Astrocyte of the spinal cord (primary cell): ENCODE data around the gene SOCS1.
"Not testable (repeated sequence)": the region's sequence is repeated elsewhere in the genome, so short reads cannot be mapped to it uniquely, and the experiment has no call there.

Source experiments
- DNase-seq: peaks from one replicate; pipeline ENCODE4 v3.0.0; 2011; ENCODE audit warnings: low read depth, low spot score
- H3K4me3 ChIP-seq: 2 replicates; pipeline ENCODE4 v1.5.1; 2011; ENCODE audit warnings: low read depth, mild to moderate bottlenecking, low read length, moderate library complexity
- in situ Hi-C: cut with HindIII; loops from 2 replicates; pipeline ENCODE4 v1.10.0; 2017; ENCODE audit warnings: low sequenced_read_pairs
- TF ChIP-seq, protein P1 (sequence below): IDR thresholded peaks from 2 replicates; pipeline ENCODE4 v1.5.1; 2012; ENCODE audit warnings: low read depth, mild to moderate bottlenecking, low read length, inconsistent platforms

Gene SOCS1

DNA sequence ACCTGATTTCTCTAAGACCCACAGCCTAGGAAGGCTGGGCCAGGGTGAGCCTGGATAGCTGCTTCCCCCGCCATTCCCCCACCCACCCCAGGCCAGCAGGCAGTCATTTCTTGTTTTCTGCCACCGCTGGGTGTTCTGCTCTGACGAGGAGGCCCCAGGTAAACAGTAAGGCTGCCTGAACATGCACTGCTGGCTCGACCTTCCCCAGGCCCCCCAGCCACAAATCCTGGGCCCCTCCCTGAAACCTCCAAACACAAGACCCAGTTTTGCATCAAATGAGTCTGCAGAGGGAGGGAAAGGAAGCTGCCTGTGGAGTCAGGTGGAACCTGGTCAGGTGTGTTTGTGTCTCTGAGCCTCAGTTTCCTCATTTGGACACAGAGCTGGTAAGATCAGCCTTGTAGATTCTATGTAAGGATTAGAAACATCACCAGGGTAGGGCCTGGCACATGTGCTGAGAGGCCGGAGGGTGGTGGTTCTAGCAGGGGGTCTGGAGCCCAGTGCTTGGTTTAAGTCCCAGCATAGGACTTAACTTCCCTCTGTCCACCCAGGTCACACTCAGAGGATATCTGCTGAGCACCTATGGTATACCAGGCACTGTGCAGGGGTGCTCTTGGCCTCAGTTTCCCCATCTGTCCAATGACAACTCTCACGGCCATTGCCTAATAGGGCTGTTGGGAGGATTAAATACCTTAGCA is 44.0 kb upstream of the SOCS1 start:
- H3K4me3 ChIP-seq: no peak overlapping the region
- in situ Hi-C loops: no loop called here
- TF ChIP-seq, protein P1, sequence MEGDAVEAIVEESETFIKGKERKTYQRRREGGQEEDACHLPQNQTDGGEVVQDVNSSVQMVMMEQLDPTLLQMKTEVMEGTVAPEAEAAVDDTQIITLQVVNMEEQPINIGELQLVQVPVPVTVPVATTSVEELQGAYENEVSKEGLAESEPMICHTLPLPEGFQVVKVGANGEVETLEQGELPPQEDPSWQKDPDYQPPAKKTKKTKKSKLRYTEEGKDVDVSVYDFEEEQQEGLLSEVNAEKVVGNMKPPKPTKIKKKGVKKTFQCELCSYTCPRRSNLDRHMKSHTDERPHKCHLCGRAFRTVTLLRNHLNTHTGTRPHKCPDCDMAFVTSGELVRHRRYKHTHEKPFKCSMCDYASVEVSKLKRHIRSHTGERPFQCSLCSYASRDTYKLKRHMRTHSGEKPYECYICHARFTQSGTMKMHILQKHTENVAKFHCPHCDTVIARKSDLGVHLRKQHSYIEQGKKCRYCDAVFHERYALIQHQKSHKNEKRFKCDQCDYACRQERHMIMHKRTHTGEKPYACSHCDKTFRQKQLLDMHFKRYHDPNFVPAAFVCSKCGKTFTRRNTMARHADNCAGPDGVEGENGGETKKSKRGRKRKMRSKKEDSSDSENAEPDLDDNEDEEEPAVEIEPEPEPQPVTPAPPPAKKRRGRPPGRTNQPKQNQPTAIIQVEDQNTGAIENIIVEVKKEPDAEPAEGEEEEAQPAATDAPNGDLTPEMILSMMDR: no peak
- DNase-seq: no peak

DNA sequence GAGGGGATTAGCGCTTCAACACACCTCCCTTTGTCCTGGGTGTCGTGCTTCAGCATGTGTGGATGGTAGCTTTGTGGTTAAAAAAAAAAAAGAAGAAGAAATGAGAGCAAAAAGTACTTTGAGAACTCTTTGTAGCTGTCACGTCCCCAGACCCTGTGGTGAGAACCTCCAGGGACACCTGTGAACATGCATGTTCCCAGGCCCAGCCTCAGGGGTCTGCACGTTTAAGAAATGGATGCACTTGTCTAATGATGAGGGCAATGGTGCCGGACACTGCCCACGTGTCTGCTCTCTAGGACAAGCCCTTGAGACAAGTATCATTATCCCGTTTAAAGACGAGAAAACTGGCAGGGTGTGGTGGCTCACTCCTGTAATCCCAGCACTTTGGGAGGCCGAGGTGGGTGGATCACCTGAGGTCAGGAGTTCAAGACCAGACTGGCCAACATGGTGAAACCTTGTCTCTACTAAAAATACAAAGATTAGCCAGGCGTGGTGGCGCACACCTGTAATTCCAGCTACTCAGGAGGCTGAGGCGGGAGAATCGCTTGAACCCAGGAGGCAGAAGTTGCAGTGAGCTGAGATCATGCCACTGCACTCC is 43.0 kb upstream of the SOCS1 start:
- DNase-seq, in situ Hi-C loops, H3K4me3 ChIP-seq: not testable (repeated sequence)

DNA sequence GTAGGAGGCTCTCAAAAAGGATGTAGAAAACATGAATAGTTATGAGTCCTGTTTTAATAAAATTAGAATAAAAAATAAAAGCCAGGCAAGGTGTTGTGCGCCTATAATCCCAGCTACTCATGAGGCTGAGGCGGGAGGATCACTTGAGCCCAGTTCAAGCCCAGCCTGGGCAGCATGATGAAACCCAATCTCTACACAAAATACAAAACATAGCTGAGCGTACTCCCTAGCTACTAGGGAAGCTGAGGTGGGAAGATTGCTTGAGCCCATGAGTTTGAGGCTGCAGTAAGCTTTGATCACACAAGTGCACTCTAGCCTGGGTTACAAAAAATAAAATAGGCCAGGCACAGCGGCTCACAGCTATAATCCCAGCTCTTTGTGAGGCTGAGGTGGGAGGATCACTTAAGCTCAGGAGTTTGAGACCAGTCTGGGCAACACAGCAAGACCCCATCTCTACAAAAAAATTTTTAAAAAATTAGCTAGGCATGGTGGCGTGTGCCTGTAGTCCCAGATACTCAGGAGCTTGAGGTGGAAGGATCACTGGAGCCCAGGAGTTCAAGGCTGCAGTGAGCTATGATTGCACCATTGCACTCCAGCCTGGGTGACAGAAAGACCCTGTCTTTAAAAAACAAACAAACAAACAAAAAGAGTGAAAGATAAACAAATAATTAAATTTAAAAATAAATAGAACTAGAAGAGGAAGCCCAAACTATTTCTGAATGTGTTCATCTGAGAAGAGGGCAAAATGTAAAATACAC is 42.3 kb upstream of the SOCS1 start:
- DNase-seq: no peak
- in situ Hi-C loops: no loop called here
- no peak overlapping the region for H3K4me3 ChIP-seq
- TF ChIP-seq, protein P1: no peak

DNA sequence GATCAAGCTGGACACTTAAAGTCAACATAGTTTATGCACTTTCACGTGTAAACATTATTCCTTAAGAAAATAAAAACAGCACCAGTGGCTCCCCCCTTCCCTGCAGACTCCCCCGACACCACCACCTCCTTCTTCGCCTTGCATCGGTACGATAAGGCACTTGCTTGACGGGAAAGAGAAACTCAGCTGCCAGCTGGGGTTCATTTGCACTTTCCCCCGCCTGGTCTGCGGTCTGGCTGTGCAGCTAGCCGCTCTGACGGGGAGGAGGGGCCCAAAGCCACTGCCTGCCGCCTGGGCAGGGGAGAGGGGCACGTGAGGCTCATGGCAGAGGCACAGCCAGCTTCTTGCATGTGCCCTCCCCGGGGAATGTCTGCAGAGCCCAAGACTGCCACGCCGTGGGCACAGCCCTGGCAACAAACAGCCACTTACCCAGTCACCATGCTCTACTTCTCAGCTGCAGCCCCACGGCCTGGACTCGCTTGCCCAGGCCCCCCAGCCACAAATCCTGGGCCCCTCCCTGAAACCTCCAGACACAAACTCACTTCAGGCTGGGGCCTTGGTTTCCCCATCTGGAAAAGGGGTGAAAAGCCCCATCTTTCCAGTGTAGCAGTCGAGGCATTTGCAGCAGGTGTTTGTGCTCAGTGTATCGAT is 41.6 kb upstream of the SOCS1 start:
- TF ChIP-seq, protein P1: no peak
- in situ Hi-C loops: no loop called here
- peak; percentile 73 for DNase-seq
- H3K4me3 ChIP-seq: no peak overlapping the region

DNA sequence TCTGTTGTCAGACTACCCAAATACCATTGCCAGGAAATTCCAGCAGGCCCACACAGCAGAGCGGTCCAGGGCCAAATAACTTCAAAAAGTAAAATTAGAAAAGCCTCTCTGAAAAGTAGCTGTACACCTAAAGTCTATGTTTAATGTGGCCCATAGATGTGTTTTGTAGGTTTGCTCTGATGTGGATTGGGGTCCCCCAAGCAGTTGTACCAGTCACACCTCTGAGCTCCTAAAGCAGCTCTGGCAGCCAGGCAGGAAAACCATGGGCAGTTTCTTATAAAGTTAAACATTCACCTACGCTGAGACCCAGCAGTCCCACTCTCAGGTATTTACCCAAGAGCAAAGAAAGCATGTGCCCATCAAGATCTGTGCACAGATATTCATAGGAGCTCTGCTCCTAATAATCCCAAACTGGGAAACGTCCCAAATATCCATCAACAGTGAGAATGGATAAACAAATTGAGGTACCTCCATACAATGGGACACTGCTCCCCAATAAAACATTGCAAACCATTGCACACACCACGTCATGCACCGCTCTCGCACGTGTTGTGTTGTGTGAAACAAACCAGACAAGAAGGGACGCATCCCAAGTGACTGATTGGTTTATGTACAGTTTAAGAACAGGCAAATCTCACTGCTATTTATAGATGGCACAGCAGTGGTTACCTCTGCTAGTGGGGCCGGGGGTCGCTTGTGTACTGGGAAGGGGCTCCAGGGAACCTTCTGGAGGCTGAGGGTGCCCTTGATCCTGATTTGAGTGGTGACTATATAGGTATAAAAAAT is 40.9 kb upstream of the SOCS1 start:
- TF ChIP-seq, protein P1: no peak
- in situ Hi-C loops: no loop called here
- H3K4me3 ChIP-seq: no peak overlapping the region
- no peak for DNase-seq

DNA sequence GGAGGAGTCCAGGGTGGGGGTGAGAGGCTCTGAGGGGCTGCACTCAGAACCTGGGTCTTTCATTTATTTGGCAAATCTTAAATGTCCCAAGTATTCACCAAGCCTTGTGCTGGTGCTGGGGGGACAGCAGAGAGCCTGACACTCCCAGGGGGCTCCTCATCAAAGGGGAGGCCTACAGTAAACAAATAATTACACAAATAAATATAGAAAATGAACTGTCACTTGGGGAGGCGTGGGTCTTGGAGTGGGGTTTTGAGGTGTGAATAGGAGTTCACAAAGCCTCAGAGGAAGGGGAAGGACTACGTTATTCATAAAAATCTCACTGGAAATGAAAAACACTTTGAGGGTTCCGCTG is 40.3 kb upstream of the SOCS1 start:
- H3K4me3 ChIP-seq: no peak overlapping the region
- in situ Hi-C loops: no loop called here
- no peak for DNase-seq
- TF ChIP-seq, protein P1: no peak
